GM23338 (cell line): Measurements from ENCODE around the gene IGF1. TPM values are rescaled to one million over a fixed set of nuclear protein-coding genes. Genes with fewer than 3 reads are reported as not detected.

ENCODE experiments used
- ATAC-seq: fragments of 200-7000 bp; cut with Tn5 transposase; 3 replicates; pipeline ENCODE4 v1.9.1; 2020
- DNase-seq: peaks from one replicate; pipeline ENCODE4 v3.0.0-alpha.2; 2015; ENCODE audit warnings: low spot score
- H2AFZ ChIP-seq: fragments of 200-600 bp; sonication (generic); 2 replicates; pipeline ENCODE4 v1.8.0; 2016; ENCODE audit warnings: antibody characterized with exemption, mild to moderate bottlenecking, moderate library complexity
- H3F3A ChIP-seq: fragments of 200-600 bp; sonication (generic); replicated peaks from 2 replicates; pipeline ENCODE4 v1.8.0; 2017; ENCODE audit warnings: antibody characterized with exemption, mixed run types, low read depth
- H3K27ac ChIP-seq: fragments of 200-600 bp; sonication (generic); 2 replicates; pipeline ENCODE4 v1.6.1; 2016; ENCODE audit warnings: low read depth
- H3K27me3 ChIP-seq: fragments of 200-600 bp; sonication (generic); 2 replicates; pipeline ENCODE4 v1.8.0; 2016; ENCODE audit warnings: mild to moderate bottlenecking, mixed run types, moderate library complexity; ENCODE audit not compliant: insufficient read depth
- H3K36me3 ChIP-seq: fragments of 200-600 bp; sonication (generic); 2 replicates; pipeline ENCODE4 v1.8.0; 2016; ENCODE audit warnings: mild to moderate bottlenecking; ENCODE audit not compliant: insufficient read depth
- H3K4me1 ChIP-seq: fragments of 200-600 bp; sonication (generic); 2 replicates; pipeline ENCODE4 v1.8.0; 2016; ENCODE audit warnings: mild to moderate bottlenecking, moderate library complexity; ENCODE audit not compliant: insufficient read depth
- H3K4me2 ChIP-seq: fragments of 200-600 bp; sonication (generic); 2 replicates; pipeline ENCODE4 v1.7.1; 2017; ENCODE audit warnings: mixed run types
- H3K4me3 ChIP-seq: fragments of 200-600 bp; sonication (generic); 2 replicates; pipeline ENCODE4 v1.6.1; 2016; ENCODE audit warnings: mixed run types
- H3K79me2 ChIP-seq: fragments of 200-600 bp; sonication (generic); replicated peaks from 2 replicates; pipeline ENCODE4 v1.8.0; 2017; ENCODE audit warnings: mild to moderate bottlenecking; ENCODE audit not compliant: insufficient read depth
- H3K9me2 ChIP-seq: fragments of 200-600 bp; sonication (generic); 2 replicates; pipeline ENCODE4 v1.8.0; 2017; ENCODE audit not compliant: insufficient read depth
- H4K20me1 ChIP-seq: fragments of 200-600 bp; sonication (generic); replicated peaks from 2 replicates; pipeline ENCODE4 v1.8.0; 2017; ENCODE audit warnings: mild to moderate bottlenecking; ENCODE audit not compliant: insufficient read depth
- H3K27ac Mint-ChIP-seq: 2 replicates; pipeline ENCODE4 v1.8.0; 2020; ENCODE audit warnings: inconsistent platforms, mild to moderate bottlenecking, moderate library complexity, mixed read lengths
- H3K27me3 Mint-ChIP-seq: 3 replicates; pipeline ENCODE4 v1.8.0; 2022; ENCODE audit warnings: low read depth, mild to moderate bottlenecking, moderate library complexity, mixed read lengths, inconsistent platforms; ENCODE audit not compliant: insufficient read depth, poor library complexity
- H3K36me3 Mint-ChIP-seq: 3 replicates; pipeline ENCODE4 v1.8.0; 2021; ENCODE audit warnings: low read depth, mild to moderate bottlenecking, inconsistent platforms, moderate library complexity, mixed read lengths
- H3K4me1 Mint-ChIP-seq: 3 replicates; pipeline ENCODE4 v1.8.0; 2020; ENCODE audit warnings: mild to moderate bottlenecking, inconsistent platforms, mixed read lengths
- H3K4me3 Mint-ChIP-seq: 3 replicates; pipeline ENCODE4 v1.8.0; 2021; ENCODE audit warnings: moderate library complexity, mild to moderate bottlenecking, inconsistent platforms, mixed read lengths
- H3K9me3 Mint-ChIP-seq: 3 replicates; pipeline ENCODE4 v1.8.0; 2020; ENCODE audit warnings: moderate library complexity, mild to moderate bottlenecking, inconsistent platforms, mixed read lengths
- CREB1 ChIP-seq: fragments of 250-450 bp; sonication (Bioruptor Pico); IDR thresholded peaks from 2 replicates; pipeline ENCODE4 v1.5.0; 2020; ENCODE audit warnings: low read depth, mild to moderate bottlenecking, moderate library complexity
- ETS1 ChIP-seq: IDR thresholded peaks from 2 replicates; pipeline ENCODE4 v1.6.1; 2016; ENCODE audit warnings: antibody characterized with exemption
- EZH2 ChIP-seq: fragments of 200-600 bp; sonication (generic); IDR thresholded peaks from one replicate; pipeline ENCODE4 v1.8.0; 2017; ENCODE audit warnings: antibody characterized with exemption, mild to moderate bottlenecking, low read depth; ENCODE audit not compliant: unreplicated experiment
- JUNB ChIP-seq: IDR thresholded peaks from one replicate; pipeline ENCODE4 v1.6.1; 2016; ENCODE audit warnings: antibody characterized with exemption; ENCODE audit not compliant: unreplicated experiment
- NANOG ChIP-seq: IDR thresholded peaks from 2 replicates; pipeline ENCODE4 v1.6.1; 2016; ENCODE audit warnings: antibody characterized with exemption, borderline replicate concordance
- POLR2AphosphoS5 ChIP-seq: IDR thresholded peaks from 2 replicates; pipeline ENCODE4 v1.6.1; 2016; ENCODE audit warnings: antibody characterized with exemption, low read depth
- STAT1 ChIP-seq: IDR thresholded peaks from one replicate; pipeline ENCODE4 v1.6.1; 2016; ENCODE audit warnings: antibody characterized with exemption; ENCODE audit not compliant: unreplicated experiment
- ZNF114 ChIP-seq: fragments of 250-450 bp; sonication (Bioruptor Pico); IDR thresholded peaks from 2 replicates; pipeline ENCODE4 v1.5.0; 2020; ENCODE audit warnings: mild to moderate bottlenecking, moderate library complexity
- ZNF331 ChIP-seq: fragments of 250-450 bp; sonication (Bioruptor Pico); IDR thresholded peaks from 2 replicates; pipeline ENCODE4 v1.5.0; 2020; ENCODE audit warnings: low read depth, mild to moderate bottlenecking, moderate library complexity
- ZNF462 ChIP-seq: fragments of 250-450 bp; sonication (Bioruptor Pico); IDR thresholded peaks from 2 replicates; pipeline ENCODE4 v1.5.0; 2020; ENCODE audit warnings: mild to moderate bottlenecking, moderate library complexity
- polyA plus RNA-seq: library from polyadenylated mRNA; unstranded; fragments of >200 nt; fragmentation: Nextera tagmentation; extraction: Ambion mirVana; gene quantifications from 2 replicates; pipeline ENCODE4 v1.2.1, GENCODE V29; 2016
- total RNA-seq: library from RNA; depleted of rRNA; stranded (reverse); fragments of >200 nt; shearing (Covaris generic); gene quantifications from 2 replicates; pipeline ENCODE4 v1.2.3, GENCODE V29; 2014

Gene IGF1
- total and polyA plus RNA-seq, 2 experiments from 2014 or later, result 0.29 TPM; not detected in 1

- no peak for TF ChIP-seq ZNF462
These were observed 28.8 kb upstream of the IGF1 start (continued) for GRCh38 chr12:102509123-102509626.

GRCh38 chr12:102508052-102508451 lies 27.7 kb upstream of the IGF1 start:
- DNase-seq (no peak), ATAC-seq (no peak)
- no peak overlapping the region for H3K27ac Mint-ChIP-seq
- Histone ChIP-seq H4K20me1 (no peaks in the 10 kb centered on the region), H3K4me3 (no peak overlapping the region), H3K4me1 (no peaks in the 10 kb centered on the region), H3K27ac (no peak overlapping the region), H3F3A (no peaks in the 10 kb centered on the region), H3K36me3 (no peaks in the 10 kb centered on the region), H3K4me2 (no peak overlapping the region), H3K79me2 (no peaks in the 10 kb centered on the region), H3K27me3 (no peaks in the 10 kb centered on the region), H2AFZ (no peak overlapping the region), H3K9me2 (peaks cover 8% of the 10 kb centered on the region; the same call in 1 of the 2 replicates)
- peaks cover 12% of the 10 kb centered on the region for H3K4me1 Mint-ChIP-seq
- H3K27me3 Mint-ChIP-seq, result peaks cover 2% of the 10 kb centered on the region
- H3K9me3 Mint-ChIP-seq, result no peaks in the 10 kb centered on the region; the same call in 1 of the 3 replicates
- no peak overlapping the region for H3K4me3 Mint-ChIP-seq
- no peaks in the 10 kb centered on the region for H3K36me3 Mint-ChIP-seq
- TF ChIP-seq POLR2AphosphoS5 (no peak), EZH2 (no peak), CREB1 (no peak), NANOG (no peak), JUNB (no peak), ZNF114 (no peak), ETS1 (no peak), ZNF462 (no peak), STAT1 (no peak), ZNF331 (CRISPR knock-in tag) (no peak)
